ENCODE results near the gene MARCHF3.
"Not testable (repeated sequence)": the region's sequence is repeated elsewhere in the genome, so short reads cannot be mapped to it uniquely, and the experiment has no call there.

MARCHF3 gene

GRCh38 chr5:127030259-127031146, at the start of gene MARCHF3:
TSS of gene MARCHF3 (minus strand) at chr5:127030558. CDS start at chr5:126918171, 112,387 bp downstream.
- peak; percentile 76 for DNase-seq

- no peak for DNase-seq
Measured at GRCh38 chr5:127079994-127080491, 49.7 kb upstream of the MARCHF3 start.

- no peak for DNase-seq
Measured at GRCh38 chr5:127077366-127077765, 47.0 kb upstream of the MARCHF3 start.

- DNase-seq: no peak
Measured at GRCh38 chr5:127076315-127077129, 46.2 kb upstream of the MARCHF3 start.

- no peak for DNase-seq
Measured at GRCh38 chr5:127074466-127074865, 44.1 kb upstream of the MARCHF3 start.

GRCh38 chr5:127072861-127073846, 42.8 kb upstream of the MARCHF3 start, which contains the start of gene C5orf63:
TSS of gene C5orf63 (minus strand) at chr5:127073502. CDS start at chr5:127058995, 14,507 bp downstream.
- DNase-seq: peak; percentile 73

- no peak for DNase-seq
Measured at GRCh38 chr5:127070243-127070642, 39.9 kb upstream of the MARCHF3 start.

- DNase-seq: no peak
Measured at GRCh38 chr5:127068493-127069214, 38.3 kb upstream of the MARCHF3 start.

- DNase-seq: no peak
Measured at GRCh38 chr5:127066721-127067120, 36.4 kb upstream of the MARCHF3 start.

- DNase-seq: no peak
Measured at GRCh38 chr5:127064253-127064840, 34.0 kb upstream of the MARCHF3 start.

GRCh38 chr5:127063257-127063913, 33.0 kb upstream of the MARCHF3 start:
- no peak for DNase-seq

GRCh38 chr5:127061956-127062355, 31.6 kb upstream of the MARCHF3 start:
- no peak for DNase-seq

GRCh38 chr5:127061537-127061936, 31.2 kb upstream of the MARCHF3 start:
- DNase-seq: no peak

- DNase-seq: no peak
Measured at GRCh38 chr5:127060470-127060985, 30.2 kb upstream of the MARCHF3 start.

GRCh38 chr5:127056896-127057295, 26.5 kb upstream of the MARCHF3 start:
- no peak for DNase-seq

GRCh38 chr5:127055880-127056653, 25.7 kb upstream of the MARCHF3 start:
- DNase-seq: no peak

- DNase-seq: not testable (repeated sequence)
Measured at GRCh38 chr5:127053551-127053950, 23.2 kb upstream of the MARCHF3 start.

- DNase-seq: no peak
Measured at GRCh38 chr5:127053049-127053448, 22.7 kb upstream of the MARCHF3 start.

GRCh38 chr5:127051591-127051990, 21.2 kb upstream of the MARCHF3 start:
- no peak for DNase-seq
